Mucosa of descending colon (tissue), 3 donors: ENCODE results near the gene BID. TPM values are rescaled to one million over a fixed set of nuclear protein-coding genes. Genes with fewer than 3 reads are reported as not detected.

ENCODE experiments used
- ATAC-seq: fragments of 200-7000 bp; cut with Tn5 transposase; one replicate; pipeline ENCODE4 v1.9.1; 2020; ENCODE audit warnings: mild to moderate bottlenecking, moderate library complexity
- DNase-seq, 3 donors: peaks; one replicate each; pipeline ENCODE4 v3.0.0-alpha.2; 2020
- H3K36me3 ChIP-seq: fragments of 200-600 bp; one replicate; pipeline ENCODE4 v1.8.0; 2021; ENCODE audit warnings: low read depth, mild to moderate bottlenecking
- H3K4me1 ChIP-seq: fragments of 200-600 bp; one replicate; pipeline ENCODE4 v1.8.0; 2021; ENCODE audit warnings: low read depth, mild to moderate bottlenecking
- H3K4me3 ChIP-seq: fragments of 200-600 bp; one replicate; pipeline ENCODE4 v1.8.0; 2021; ENCODE audit warnings: mild to moderate bottlenecking
- H3K9me3 ChIP-seq: fragments of 200-600 bp; one replicate; pipeline ENCODE4 v1.8.0; 2021; ENCODE audit warnings: mild to moderate bottlenecking
- intact Hi-C, 2 donors: fragments of 100-400 bp; cut with DNase I in 1 of 2; cut with micrococcal nuclease in 1 of 2; formaldehyde crosslinking; loops; one replicate each; pipeline versions ENCODE4 v1.11.0 to v1.11.1; 2022; cut with DNase I, micrococcal nuclease
- microRNA-seq: library from miRNA; unstranded; fragments of <30 nt; microRNA quantifications from one replicate; pipeline ENCODE4, GENCODE V29; 2019
- total RNA-seq, 3 donors: library from RNA; stranded (reverse); fragmentation: NEBNext Ultra II Directional in 2 of 3; extraction: Animal tissue kit (Norgen Biotek cat#: 25700) in 2 of 3; gene quantifications; one replicate each; pipeline versions ENCODE4 v1.2.1 to v1.2.4, GENCODE V29; 2021 to 2023
- TF ChIP-seq, protein P1 (sequence below): fragments of 200-600 bp; IDR thresholded peaks from one replicate; pipeline ENCODE4 v1.8.0; 2022; ENCODE audit warnings: antibody characterized with exemption, mild to moderate bottlenecking
- donor health status: DM: no; HTN: no; CAD: no; lungs with moderate emphysema.
- donor health status: DM: no; HTN: no; CAD: no.
- donor health status: DM: no; HTN: yes; CAD: no.

BID gene
- total RNA-seq, 3 donors from 2014 or later = 17.9 to 35.0 (median 21.8) TPM

DNA sequence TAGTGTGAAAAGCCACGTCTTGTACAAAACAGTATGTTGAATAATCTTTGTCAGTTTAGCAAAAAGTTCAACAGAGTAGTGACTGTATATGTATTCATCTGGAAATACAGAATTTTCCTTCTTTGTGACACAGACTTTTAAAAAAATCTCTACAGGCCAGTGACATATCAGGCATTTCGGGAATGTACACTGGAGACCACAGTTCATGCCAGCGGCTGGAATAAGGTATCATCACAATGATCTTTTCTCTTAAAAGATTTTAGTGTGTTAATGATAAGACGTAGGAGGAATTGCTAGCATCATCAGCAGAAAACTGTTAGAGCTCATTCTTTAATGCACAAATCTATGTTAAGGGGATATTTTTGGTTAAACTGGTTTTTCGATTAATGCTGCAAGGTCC is 78.3 kb downstream of the BID start:
- H3K4me1 ChIP-seq = no peaks in the 10 kb centered on the region
- no peaks in the 10 kb centered on the region for H3K36me3 ChIP-seq
- no peak overlapping the region for H3K4me3 ChIP-seq
- no peak for ATAC-seq
- H3K9me3 ChIP-seq = no peaks in the 10 kb centered on the region
- TF ChIP-seq, protein P1, sequence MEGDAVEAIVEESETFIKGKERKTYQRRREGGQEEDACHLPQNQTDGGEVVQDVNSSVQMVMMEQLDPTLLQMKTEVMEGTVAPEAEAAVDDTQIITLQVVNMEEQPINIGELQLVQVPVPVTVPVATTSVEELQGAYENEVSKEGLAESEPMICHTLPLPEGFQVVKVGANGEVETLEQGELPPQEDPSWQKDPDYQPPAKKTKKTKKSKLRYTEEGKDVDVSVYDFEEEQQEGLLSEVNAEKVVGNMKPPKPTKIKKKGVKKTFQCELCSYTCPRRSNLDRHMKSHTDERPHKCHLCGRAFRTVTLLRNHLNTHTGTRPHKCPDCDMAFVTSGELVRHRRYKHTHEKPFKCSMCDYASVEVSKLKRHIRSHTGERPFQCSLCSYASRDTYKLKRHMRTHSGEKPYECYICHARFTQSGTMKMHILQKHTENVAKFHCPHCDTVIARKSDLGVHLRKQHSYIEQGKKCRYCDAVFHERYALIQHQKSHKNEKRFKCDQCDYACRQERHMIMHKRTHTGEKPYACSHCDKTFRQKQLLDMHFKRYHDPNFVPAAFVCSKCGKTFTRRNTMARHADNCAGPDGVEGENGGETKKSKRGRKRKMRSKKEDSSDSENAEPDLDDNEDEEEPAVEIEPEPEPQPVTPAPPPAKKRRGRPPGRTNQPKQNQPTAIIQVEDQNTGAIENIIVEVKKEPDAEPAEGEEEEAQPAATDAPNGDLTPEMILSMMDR = no peak
- intact Hi-C loops = no loop called here
- DNase-seq = no peak

DNA sequence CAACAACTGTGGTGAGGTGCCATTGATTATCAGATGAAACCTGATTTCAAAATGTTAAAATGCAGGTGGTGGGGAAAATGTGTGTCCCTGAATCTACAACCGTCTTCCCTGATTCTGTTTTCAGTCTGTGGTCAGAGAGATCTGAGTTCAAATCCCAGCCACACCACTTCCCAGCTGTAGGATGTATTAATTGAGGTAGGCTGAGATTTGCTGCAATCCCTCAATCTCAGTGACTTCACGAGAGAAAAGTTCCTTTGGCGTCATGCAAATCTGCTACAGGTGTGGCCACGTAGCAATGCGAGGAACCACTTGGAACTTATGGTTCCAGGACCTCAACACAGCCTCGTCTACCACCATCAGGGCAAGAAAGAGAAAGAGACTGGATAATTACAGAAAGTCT is 79.5 kb downstream of the BID start:
- DNase-seq (no peak), ATAC-seq (no peak)
- no peaks in the 10 kb centered on the region for H3K9me3 ChIP-seq
- H3K36me3 ChIP-seq = no peaks in the 10 kb centered on the region
- TF ChIP-seq, protein P1 = no peak
- no peaks in the 10 kb centered on the region for H3K4me1 ChIP-seq
- H3K4me3 ChIP-seq = no peak overlapping the region
- intact Hi-C loops = no loop called here

DNA sequence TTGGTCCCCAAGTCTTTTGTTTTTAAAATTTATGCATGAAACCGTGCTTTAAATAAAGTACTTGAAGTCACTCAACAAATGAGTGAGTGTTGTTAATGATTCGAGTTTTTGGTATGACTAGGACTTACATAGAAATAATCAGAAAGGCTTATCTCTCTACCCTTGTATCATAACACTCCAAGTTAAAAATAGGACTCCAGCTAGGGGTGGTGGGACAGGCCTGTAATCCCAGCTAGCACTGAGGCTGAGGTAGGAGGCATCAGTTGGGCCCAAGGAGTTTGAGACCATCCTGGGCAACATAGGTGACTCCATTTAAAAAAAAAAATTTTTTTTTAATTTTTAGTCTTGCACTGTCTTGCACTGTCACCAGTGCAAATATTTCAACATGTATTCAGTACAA is 80.1 kb downstream of the BID start:
- Histone ChIP-seq H3K4me3 (no peak overlapping the region), H3K36me3 (no peaks in the 10 kb centered on the region), H3K4me1 (no peaks in the 10 kb centered on the region), H3K9me3 (no peaks in the 10 kb centered on the region)
- no peak for DNase-seq
- no peak for ATAC-seq
- TF ChIP-seq, protein P1 = no peak
- intact Hi-C loops = no loop called here

DNA sequence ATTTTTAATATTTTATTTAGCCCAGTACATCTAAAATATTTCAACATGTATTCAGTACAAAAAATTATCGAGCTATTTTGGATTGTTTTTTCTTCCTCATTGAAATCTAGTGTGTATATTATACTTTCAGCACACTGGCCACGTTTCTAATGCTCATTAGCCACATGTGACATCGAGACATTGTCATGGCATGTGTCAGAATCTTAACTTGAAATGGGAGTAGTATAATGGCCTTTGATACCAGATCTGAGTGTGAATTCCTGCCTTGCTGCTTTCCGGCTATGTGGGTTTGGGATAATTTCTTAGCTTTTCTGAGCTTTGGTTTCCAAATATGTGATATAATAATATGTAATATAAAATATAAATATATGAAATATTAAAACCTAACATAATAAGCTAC is 81.4 kb downstream of the BID start:
- Histone ChIP-seq H3K36me3 (no peaks in the 10 kb centered on the region), H3K9me3 (no peaks in the 10 kb centered on the region), H3K4me1 (no peaks in the 10 kb centered on the region), H3K4me3 (no peak overlapping the region)
- no peak for ATAC-seq
- intact Hi-C loops = no loop called here
- TF ChIP-seq, protein P1 = no peak
- DNase-seq = no peak

DNA sequence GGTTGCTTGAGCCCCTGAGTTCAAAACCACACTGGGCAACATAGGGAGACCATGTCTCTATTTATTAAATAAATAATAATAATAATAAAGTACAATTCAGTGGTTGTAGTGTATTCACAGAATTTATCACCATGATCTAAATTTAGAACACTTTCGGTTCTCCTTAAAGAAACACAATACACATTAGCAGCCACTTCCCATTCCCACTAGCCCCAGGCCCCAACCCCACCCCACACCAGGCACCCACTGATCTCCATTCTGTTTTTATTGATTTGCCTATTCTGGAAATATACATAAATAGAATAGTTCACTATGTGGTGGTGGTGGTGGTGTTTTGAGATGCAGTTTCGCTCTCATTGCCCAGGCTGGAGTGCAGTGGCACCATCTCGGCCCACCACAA is 90.0 kb downstream of the BID start:
- ATAC-seq = no peak

More for the DNA sequence above, 90.0 kb downstream of the BID start:
- H3K4me1 ChIP-seq = no peaks in the 10 kb centered on the region
- no peaks in the 10 kb centered on the region for H3K9me3 ChIP-seq
- no peak overlapping the region for H3K4me3 ChIP-seq
- DNase-seq = no peak
- intact Hi-C loops = no loop called here
- TF ChIP-seq, protein P1 = no peak
- H3K36me3 ChIP-seq = peaks cover 3% of the 10 kb centered on the region

Small RNAs within 50 kb of the gene (microRNA-seq; reads per million reads assigned to microRNA genes)
- gene MIR3198-1 = not detected

Other genes starting within 250 kb of the BID start
- 1 to 10 TPM in 1 of 3 donors, under 1 TPM in 1, not detected in 1; 0.31 to 2.0 TPM for gene SLC25A18, start 211.0 kb downstream of the BID start, total RNA-seq
- 100 to 1,000 TPM in 2 of 3 donors, 10 to 100 TPM in 1; 99.6 to 128 (median 110) TPM for gene ATP6V1E1, start 145.7 kb downstream of the BID start, total RNA-seq
- 10 to 100 TPM; 47.2 to 61.2 (median 57.3) TPM for gene BCL2L13, start 135.7 kb downstream of the BID start, total RNA-seq